OCI-M1 (cell line): ENCODE measurements around the gene NEK11.
"Not testable (repeated sequence)": the region's sequence is repeated elsewhere in the genome, so short reads cannot be mapped to it uniquely, and the experiment has no call there.

Experiments
- DNase-seq: peaks from one replicate; lab custom pipeline; 2025; lab: John Stamatoyannopoulos, UW

NEK11 gene

GRCh38 chr3:131038326-131038725 lies 11.6 kb downstream of the NEK11 start:
- DNase-seq: no peak

- DNase-seq: not testable (repeated sequence)
Measured at GRCh38 chr3:131042271-131042985, 15.8 kb downstream of the NEK11 start.

- DNase-seq: peak; percentile 90
Measured at GRCh38 chr3:131047582-131047981, 20.9 kb downstream of the NEK11 start.

DNA sequence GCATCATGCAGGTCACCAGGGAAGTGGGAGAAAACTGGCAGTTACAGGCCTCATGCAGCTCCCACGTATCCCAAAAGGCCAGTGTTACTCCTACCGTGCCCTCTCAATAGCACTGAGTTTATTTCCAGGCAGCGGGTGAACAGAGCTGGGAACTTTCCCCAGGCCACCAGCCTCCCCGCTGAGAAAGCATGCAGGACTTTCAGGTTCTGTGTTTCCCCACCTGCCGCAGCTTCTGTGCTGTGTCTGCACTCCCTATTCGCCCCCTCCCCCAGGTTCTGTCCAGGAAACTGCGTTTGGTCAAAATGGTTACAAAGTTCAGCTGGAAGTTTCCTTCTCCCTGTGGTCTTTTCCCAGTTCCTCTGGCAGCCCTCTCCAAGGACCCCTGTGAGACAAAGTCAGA lies 21.4 kb downstream of the NEK11 start:
- DNase-seq: no peak

- no peak for DNase-seq
Measured at GRCh38 chr3:131050001-131050400, 23.3 kb downstream of the NEK11 start.

- peak; percentile 50 for DNase-seq
Measured at GRCh38 chr3:131053043-131053859, 26.6 kb downstream of the NEK11 start.

- DNase-seq: no peak
Measured at GRCh38 chr3:131067983-131068382, 41.3 kb downstream of the NEK11 start.

DNA sequence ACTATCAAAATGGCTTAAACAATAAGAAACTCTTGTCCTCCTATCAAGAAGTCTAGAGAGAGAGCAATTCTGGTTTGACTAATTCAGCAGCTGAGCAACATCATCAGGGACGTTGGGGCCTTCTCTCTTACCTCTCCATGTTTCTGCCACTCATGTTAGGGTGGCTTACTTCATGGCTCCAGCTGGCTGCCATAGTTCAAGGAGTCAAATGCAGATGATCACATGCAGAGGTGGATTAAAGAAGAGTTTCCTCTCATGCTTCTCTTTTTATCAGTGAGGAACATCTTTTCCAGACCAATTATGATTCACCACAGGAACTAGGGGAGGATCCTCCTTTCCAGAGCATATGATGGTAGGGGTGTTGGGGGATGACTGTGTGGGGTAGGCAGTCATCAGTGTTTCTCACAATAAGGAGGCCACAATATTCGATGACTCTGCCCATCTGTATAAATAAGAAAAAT lies 45.5 kb downstream of the NEK11 start:
- peak; percentile 96 for DNase-seq

DNA sequence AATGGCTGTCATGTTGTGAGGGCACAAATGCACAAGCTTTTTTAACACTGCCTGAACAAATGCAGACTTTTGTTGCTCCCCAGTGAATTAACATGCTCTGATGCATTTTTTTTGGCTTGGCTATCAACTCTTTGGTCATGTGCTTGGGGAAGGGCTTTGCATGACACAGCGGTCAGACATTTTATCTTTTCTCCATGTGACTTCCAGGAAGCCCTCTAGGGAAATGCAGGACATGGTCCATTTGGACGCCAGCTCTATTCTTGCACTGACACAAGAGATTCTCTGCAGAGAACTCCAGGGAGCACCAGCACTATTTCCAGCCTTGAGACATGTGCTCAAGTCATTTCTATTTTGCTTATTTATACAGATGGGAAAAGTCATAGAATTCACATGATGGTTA lies 46.2 kb downstream of the NEK11 start:
- DNase-seq: peak; percentile 85

DNA sequence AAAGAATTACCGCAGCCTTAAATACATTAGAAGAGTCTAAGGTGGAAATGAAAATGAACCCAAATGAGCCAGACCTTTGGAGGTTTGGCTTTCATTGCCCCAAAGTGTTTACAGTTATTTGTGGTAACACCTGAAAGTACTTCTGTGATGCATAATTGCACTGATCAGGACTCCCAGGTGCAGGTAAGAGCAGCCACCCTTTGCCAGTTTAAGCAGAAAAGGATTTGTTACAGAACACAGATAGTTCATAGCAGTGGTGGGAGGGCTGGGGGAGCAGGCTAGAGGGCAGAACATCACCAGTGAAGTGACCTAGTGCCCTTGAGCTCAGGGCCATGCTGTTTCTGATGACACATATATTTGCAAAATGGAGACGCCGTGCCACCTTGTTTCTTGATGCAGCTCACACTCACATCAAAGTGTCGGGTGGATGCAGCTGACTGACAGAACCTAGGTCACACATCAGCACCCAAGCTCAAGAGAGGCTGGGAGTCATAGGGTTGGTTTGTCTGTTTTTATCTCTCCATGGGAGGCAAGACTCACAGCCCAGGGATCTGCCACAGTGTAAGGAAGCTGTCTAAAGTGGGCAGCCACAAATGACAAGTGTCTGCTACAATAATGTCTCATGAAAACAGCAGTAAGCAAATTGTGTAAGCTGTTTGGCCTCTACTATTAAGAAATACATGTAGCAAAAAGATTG lies 49.1 kb downstream of the NEK11 start:
- DNase-seq: peak; percentile 47

DNA sequence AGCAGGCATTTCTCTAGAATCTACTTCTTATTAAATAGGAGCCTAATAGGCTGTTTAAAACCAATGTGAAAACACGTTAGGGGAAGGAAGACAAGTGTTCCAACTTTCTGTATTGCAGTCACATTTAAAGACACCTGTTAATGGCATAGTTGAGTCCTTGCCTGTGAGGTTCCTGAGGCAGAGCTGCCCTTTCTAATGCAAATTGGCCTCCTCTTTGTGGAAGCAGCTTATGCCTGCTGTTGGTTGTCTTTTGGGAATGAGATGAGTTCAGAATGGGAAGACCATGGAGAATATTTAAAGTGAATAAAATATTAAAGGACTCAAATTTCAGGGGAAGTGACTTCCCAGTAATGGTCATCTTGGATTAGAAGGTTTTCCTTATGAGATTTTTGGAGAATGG lies 51.2 kb downstream of the NEK11 start:
- no peak for DNase-seq

- no peak for DNase-seq
Measured at GRCh38 chr3:131079086-131079485, 52.4 kb downstream of the NEK11 start.

- DNase-seq: no peak
Measured at GRCh38 chr3:131081224-131081623, 54.5 kb downstream of the NEK11 start.

DNA sequence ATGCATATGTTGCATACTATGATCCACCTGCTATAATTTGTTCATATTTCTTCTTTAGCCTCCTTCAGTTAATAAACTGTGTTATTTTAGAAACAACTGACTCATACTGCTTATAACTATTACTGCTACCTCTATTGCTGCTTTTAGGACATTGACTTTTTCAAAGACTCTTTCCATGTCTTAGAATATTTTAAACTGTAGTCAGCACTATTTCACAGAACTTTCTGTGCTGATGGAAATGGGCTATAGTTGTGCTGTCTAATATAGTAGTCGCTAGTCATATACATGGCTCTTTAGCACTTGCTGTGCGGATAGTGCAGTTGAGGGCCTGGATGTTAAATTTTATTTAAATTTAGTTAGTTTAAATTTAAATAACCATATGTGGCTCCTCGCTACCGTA lies 55.6 kb downstream of the NEK11 start:
- DNase-seq: no peak

GRCh38 chr3:131082871-131083863 lies 56.5 kb downstream of the NEK11 start:
- DNase-seq: no peak

- no peak for DNase-seq
Measured at GRCh38 chr3:131091768-131092167, 65.1 kb downstream of the NEK11 start.

GRCh38 chr3:131107637-131108433 lies 81.2 kb downstream of the NEK11 start:
- no peak for DNase-seq

- DNase-seq: peak; percentile 45
Measured at GRCh38 chr3:131109156-131109555, 82.5 kb downstream of the NEK11 start.

DNA sequence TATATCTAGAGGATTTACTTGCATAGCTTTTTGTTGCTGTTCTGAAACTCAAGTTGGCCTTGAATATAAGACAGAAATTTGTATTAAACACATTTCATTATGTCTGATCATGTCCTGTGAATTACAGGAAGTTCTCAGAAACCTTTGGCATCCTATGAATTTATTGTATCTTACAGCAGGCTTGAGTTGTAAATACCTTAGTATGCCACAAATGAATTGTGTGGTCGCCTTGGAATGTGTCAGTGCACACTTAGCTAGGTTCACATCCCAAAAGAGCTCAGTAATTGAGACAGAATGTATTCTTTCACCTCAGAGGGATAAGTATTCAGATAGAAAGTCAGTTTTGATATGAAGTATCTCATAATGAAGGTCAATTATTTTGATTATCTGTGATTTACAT lies 83.4 kb downstream of the NEK11 start:
- no peak for DNase-seq

GRCh38 chr3:131114256-131114655 lies 87.6 kb downstream of the NEK11 start:
- no peak for DNase-seq

DNA sequence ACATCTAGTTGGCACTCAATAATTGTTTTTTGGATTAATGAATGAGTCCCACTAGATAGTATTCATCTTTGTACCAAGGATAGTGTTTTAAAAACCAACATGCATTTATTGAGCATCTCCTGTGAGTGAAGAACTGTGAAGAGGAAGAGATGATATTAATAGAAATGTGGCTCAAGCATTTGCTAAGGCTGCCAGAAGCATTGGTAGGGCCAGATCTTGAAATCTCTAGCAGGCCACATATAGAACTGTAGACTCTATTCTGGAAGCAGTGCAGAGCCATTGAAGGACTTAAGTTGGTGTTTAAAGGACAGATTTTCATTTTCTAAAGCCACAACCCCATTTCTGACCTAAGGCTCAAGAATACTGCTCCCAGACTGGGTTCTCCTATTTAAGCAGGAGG lies 99.0 kb downstream of the NEK11 start:
- DNase-seq: no peak
